OCI-LY7 (cell line): Measurements from ENCODE around the gene ZNF410. TPM values are rescaled to one million over a fixed set of nuclear protein-coding genes. Genes with fewer than 3 reads are reported as not detected.

Experiments used
- BruUV-seq: library from RNA; stranded (reverse); fragments of 400-500 nt; replicated peaks from 2 replicates; lab custom pipeline; 2021; lab: Mats Ljungman, UMichigan
- CTCF ChIA-PET: fragments of 300-600 bp; sonication (Branson Sonifier 250); formaldehyde crosslinking; loops from one replicate; lab custom pipeline; 2022; ENCODE audit warnings: antibody characterized with exemption; ENCODE audit not compliant: unreplicated experiment; lab: Charles Lee
- POLR2A ChIA-PET: fragments of 300-600 bp; sonication (Branson Sonifier 250); formaldehyde crosslinking; loops from one replicate; lab custom pipeline; 2022; ENCODE audit warnings: antibody characterized with exemption; lab: Charles Lee
- DNase-seq: peaks from one replicate; pipeline ENCODE4 v3.0.0-alpha.2; 2015; ENCODE audit warnings: low spot score
- H2AFZ ChIP-seq: fragments of 200-600 bp; sonication (generic), shearing (Covaris generic); 2 replicates; pipeline ENCODE4 v1.6.1; 2014; ENCODE audit warnings: mild to moderate bottlenecking, antibody characterized with exemption, low read length, moderate library complexity
- H3K27ac ChIP-seq: fragments of 200-600 bp; sonication (generic); 2 replicates; pipeline ENCODE4 v1.5.1; 2014; ENCODE audit warnings: mixed run types, low read depth, mild to moderate bottlenecking, moderate library complexity, low read length, inconsistent platforms; ENCODE audit not compliant: poor library complexity, severe bottlenecking
- H3K36me3 ChIP-seq: fragments of 200-600 bp; sonication (generic); 2 replicates; pipeline ENCODE4 v1.6.1; 2014; ENCODE audit warnings: mild to moderate bottlenecking, antibody characterized with exemption, low read length, moderate library complexity, mixed read lengths; ENCODE audit not compliant: insufficient read depth
- H3K4me1 ChIP-seq: fragments of 200-600 bp; sonication (generic); 2 replicates; pipeline ENCODE4 v1.5.1; 2014; ENCODE audit warnings: mild to moderate bottlenecking, low read length; ENCODE audit not compliant: insufficient read depth, poor library complexity, severe bottlenecking
- H3K4me2 ChIP-seq: fragments of 200-600 bp; sonication (generic); 2 replicates; pipeline ENCODE4 v1.6.1; 2014; ENCODE audit warnings: mild to moderate bottlenecking, low read length
- H3K4me3 ChIP-seq: fragments of 200-600 bp; sonication (generic); 2 replicates; pipeline ENCODE4 v1.5.1; 2014; ENCODE audit warnings: mild to moderate bottlenecking, low read depth, low read length; ENCODE audit not compliant: poor library complexity, severe bottlenecking
- H3K79me2 ChIP-seq: fragments of 200-600 bp; sonication (generic); 2 replicates; pipeline ENCODE4 v1.6.1; 2016; ENCODE audit warnings: low read depth, mild to moderate bottlenecking, low read length, moderate library complexity, mixed read lengths; ENCODE audit not compliant: insufficient read depth
- H3K9me2 ChIP-seq: fragments of 200-600 bp; sonication (generic); 2 replicates; pipeline ENCODE4 v1.6.1; 2016; ENCODE audit warnings: mild to moderate bottlenecking, low read length, mixed read lengths; ENCODE audit not compliant: insufficient read depth
- H3K9me3 ChIP-seq: fragments of 200-600 bp; sonication (generic); 2 replicates; pipeline ENCODE4 v1.6.1; 2014; ENCODE audit warnings: mild to moderate bottlenecking, mixed run types, low read length, mixed read lengths
- H4K20me1 ChIP-seq: fragments of 200-600 bp; sonication (generic); 2 replicates; pipeline ENCODE4 v1.6.1; 2014; ENCODE audit warnings: mild to moderate bottlenecking, antibody characterized with exemption, low read length, moderate library complexity, mixed read lengths; ENCODE audit not compliant: insufficient read depth
- CTCF ChIP-seq: fragments of 200-600 bp; sonication (generic); conservative IDR thresholded peaks from 2 replicates; pipeline ENCODE4 v1.5.1; 2014; ENCODE audit warnings: mild to moderate bottlenecking, antibody characterized with exemption, low read length, moderate library complexity, mixed read lengths
- EZH2phosphoT487 ChIP-seq: fragments of 200-600 bp; sonication (generic); IDR thresholded peaks from 2 replicates; pipeline ENCODE4 v1.6.1; 2018; ENCODE audit warnings: low read depth, borderline replicate concordance, mild to moderate bottlenecking, mixed run types, antibody characterized with exemption, low read length, moderate library complexity, mixed read lengths
- intact Hi-C: fragments of 100-400 bp; cut with micrococcal nuclease; formaldehyde crosslinking; loops from one replicate; pipeline ENCODE4 v1.10.0; 2022; ENCODE audit not compliant: unreplicated experiment
- total RNA-seq, 2 experiments: library from RNA; depleted of rRNA in 1 of 2; stranded (reverse); fragments of >200 nt in 1 of 2; shearing (Covaris generic) in 1 of 2; gene quantifications; 2 replicates each; pipeline ENCODE4 v1.2.3, GENCODE V29; 2014 to 2022

Gene ZNF410
- total RNA-seq, 2 experiments from 2014 or later: 41.6 to 45.2 TPM

GRCh38 chr14:73887694-73888459 is 1.2 kb downstream of the ZNF410 start:
- peaks cover 32% of the 10 kb centered on the region for H3K4me1 ChIP-seq
- H3K9me2 ChIP-seq: no peaks in the 10 kb centered on the region
- peak overlapping the region; percentile 68 for H3K27ac ChIP-seq
- H3K9me3 ChIP-seq: no peaks in the 10 kb centered on the region
- DNase-seq: peak; percentile 3
- peak overlapping the region; percentile 95 for H3K4me2 ChIP-seq
- H4K20me1 ChIP-seq: peaks cover 11% of the 10 kb centered on the region; the same call in 1 of the 2 replicates
- TF ChIP-seq EZH2phosphoT487 (no peak), CTCF (no peak)
- ChIA-PET CTCF (interaction anchor here (0.5 kb wide), 1 partner anchor 74 kb away, joined by 4 read pairs; no protein-coding TSS in a partner anchor), POLR2A (interaction anchor here (0.6 to 1.6 kb wide), 4 partner anchors 37 to 198 kb away, joined by 3 to 6 read pairs (median 4); partner anchors contain the start of gene PTGR2)
- peak overlapping the region; percentile 97; the same call in 1 of the 2 replicates for H2AFZ ChIP-seq
- intact Hi-C loops: loop anchor here (5.0 kb wide), 2 partner anchors 129 to 396 kb away; partner anchors contain the start of genes BBOF1, ENTPD5 and RIOX1
- peaks cover 74% of the 10 kb centered on the region for H3K79me2 ChIP-seq
- peak overlapping the region; percentile 98 for H3K4me3 ChIP-seq
- H3K36me3 ChIP-seq: peaks cover 12% of the 10 kb centered on the region
- BruUV-seq: TSS peak; percentile 75

DNA sequence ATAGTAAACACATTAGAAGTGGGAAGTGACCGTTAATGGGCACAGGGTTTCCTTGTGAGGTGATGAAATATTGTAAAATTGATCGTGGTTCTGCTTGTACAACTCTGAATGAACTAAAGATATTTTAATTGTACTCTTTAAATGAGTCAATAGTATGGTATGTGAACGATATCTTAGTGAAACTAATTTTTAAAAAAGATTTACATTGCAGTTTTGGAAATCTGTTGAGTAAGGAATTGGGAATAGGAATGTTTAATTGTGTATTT is 1.7 kb downstream of the ZNF410 start:
- Histone ChIP-seq H3K9me2 (no peaks in the 10 kb centered on the region), H3K4me3 (peak overlapping the region; percentile 98), H3K36me3 (peaks cover 17% of the 10 kb centered on the region), H2AFZ (no peak overlapping the region), H4K20me1 (peaks cover 11% of the 10 kb centered on the region; the same call in 1 of the 2 replicates), H3K27ac (no peak overlapping the region), H3K9me3 (no peaks in the 10 kb centered on the region), H3K4me2 (peak overlapping the region; percentile 95), H3K4me1 (peaks cover 32% of the 10 kb centered on the region), H3K79me2 (peaks cover 74% of the 10 kb centered on the region)
- POLR2A ChIA-PET: interaction anchor here (0.6 to 1.0 kb wide), 2 partner anchors 37 to 89 kb away, joined by 3 to 5 read pairs; partner anchors contain the start of gene PTGR2
- TF ChIP-seq EZH2phosphoT487: no peak
- TF ChIP-seq CTCF: no peak
- DNase-seq: no peak
- intact Hi-C loops: loop anchor here (5.0 kb wide), 2 partner anchors 129 to 396 kb away; partner anchors contain the start of genes BBOF1, ENTPD5 and RIOX1
- CTCF ChIA-PET: interaction anchor here (0.5 kb wide), 1 partner anchor 74 kb away, joined by 4 read pairs; no protein-coding TSS in a partner anchor
- no TSS peak for BruUV-seq
